SH-SY5Y (cell line): ENCODE measurements around the gene SLC16A5.

Experiments
- GATA2 ChIP-seq: IDR thresholded peaks from 2 replicates; pipeline ENCODE4 v1.6.1; 2011; ENCODE audit warnings: mild to moderate bottlenecking, low read depth, low read length
- GATA3 ChIP-seq: IDR thresholded peaks from 2 replicates; pipeline ENCODE4 v1.6.1; 2011; ENCODE audit warnings: low read depth, mild to moderate bottlenecking, low read length, moderate library complexity

DNA sequence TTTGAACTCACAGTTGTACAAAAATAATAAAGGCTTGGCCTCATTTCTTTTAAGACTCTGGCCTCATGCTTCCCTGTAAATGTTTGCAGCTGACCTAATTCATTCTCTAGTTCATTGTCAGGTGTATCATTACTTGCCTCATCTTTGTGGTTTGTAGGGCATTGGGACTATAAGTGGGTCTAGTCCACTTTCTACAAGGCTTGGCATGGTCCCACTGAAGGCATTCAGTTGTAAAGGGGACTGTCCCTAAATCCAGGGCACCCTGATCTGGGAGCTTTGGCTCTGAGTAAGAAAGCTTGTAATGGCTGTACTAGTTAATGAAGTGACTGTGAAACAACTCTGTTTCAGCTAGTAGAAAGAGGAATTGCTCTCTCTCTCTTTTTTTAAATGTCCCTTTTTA, 38.0 kb upstream of the SLC16A5 start:
- TF ChIP-seq GATA2 (no peak), GATA3 (no peak)
